Stomach (tissue), 9 donors: ENCODE data around the gene ARHGAP28. TPM values are rescaled to one million over a fixed set of nuclear protein-coding genes. Genes with fewer than 3 reads are reported as not detected.
A peak's percentile ranks its signal among the peaks of the same experiment; 100 is the strongest.

Experiments
- DNase-seq, 2 donors: peaks; one replicate each; pipeline versions ENCODE4 v3.0.0 to v3.0.0-alpha.2; 2013 to 2019
- H3K27ac ChIP-seq, 5 donors: fragments of 200-600 bp in 4 of 5; sonication (generic) in 4 of 5; one replicate each; pipeline ENCODE4 v1.5.1; 2013 to 2019; ENCODE audit warnings: mild to moderate bottlenecking in 1 of 5, moderate library complexity in 1 of 5
- H3K27me3 ChIP-seq, 3 donors: fragments of 200-600 bp; sonication (generic); one replicate each; pipeline ENCODE4 v1.5.1; 2017 to 2019; ENCODE audit warnings: mixed run types in 1 of 3
- H3K36me3 ChIP-seq, 4 donors: fragments of 200-600 bp; sonication (generic); 1 replicate in 3 of 4; 2 replicates in 1 of 4; pipeline ENCODE4 v1.5.1; 2016 to 2019
- H3K4me1 ChIP-seq, 4 donors: fragments of 200-600 bp; sonication (generic); one replicate each; pipeline ENCODE4 v1.5.1; 2016 to 2019
- H3K4me3 ChIP-seq, 4 donors: fragments of 200-600 bp; sonication (generic) in 3 of 4; one replicate each; pipeline ENCODE4 v1.5.1; 2016 to 2019; ENCODE audit warnings: mild to moderate bottlenecking in 1 of 4
- H3K9me3 ChIP-seq, 4 donors: fragments of 200-600 bp; sonication (generic); one replicate each; pipeline ENCODE4 v1.5.1; 2016 to 2019
- CTCF ChIP-seq, 7 experiments: fragments of 450-650 bp in 4 of 7; fragments of 200-600 bp in 3 of 7; sonication (generic) in 3 of 7; IDR thresholded peaks; one replicate each; pipeline ENCODE4 v1.5.1; 2016 to 2019; ENCODE audit warnings: antibody characterized with exemption in 7 of 7, control low read depth in 2 of 7, mild to moderate bottlenecking in 1 of 7
- EP300 ChIP-seq: sonication (generic); formaldehyde crosslinking; IDR thresholded peaks from one replicate; pipeline ENCODE4 v1.6.1; 2017; ENCODE audit warnings: antibody characterized with exemption
- POLR2A ChIP-seq, 4 donors: fragments of 450-650 bp; IDR thresholded peaks; one replicate each; pipeline ENCODE4 v1.6.1; 2016; ENCODE audit warnings: antibody characterized with exemption in 4 of 4, control low read depth in 2 of 4, mild to moderate bottlenecking in 1 of 4, moderate library complexity in 1 of 4
- POLR2AphosphoS5 ChIP-seq, 3 donors: sonication (generic); formaldehyde crosslinking; IDR thresholded peaks; one replicate each; pipeline ENCODE4 v1.6.1; 2016; ENCODE audit warnings: antibody characterized with exemption in 3 of 3
- WGBS, 5 donors: extraction: QIAGEN DNeasy Blood & Tissue Kit in 3 of 5; methylation state at CpG; one replicate each; pipeline versions ENCODE4 v1.1.5 to v1.1.7; 2013 to 2018; 5-methylcytosine and 5-hydroxymethylcytosine counted together
- intact Hi-C: fragments of 100-400 bp; cut with DNase I; formaldehyde crosslinking; loops from one replicate; pipeline ENCODE4 v1.15.1; 2023; ENCODE audit warnings: low total_unique reads
- polyA plus RNA-seq, 3 donors: library from polyadenylated mRNA; stranded (reverse); fragments of 200-250 nt; gene quantifications; one replicate each; pipeline ENCODE4 v1.2.3, GENCODE V29; 2013
- total RNA-seq, 5 donors: library from RNA; depleted of rRNA; stranded (reverse); fragments of >200 nt; gene quantifications; one replicate each; pipeline versions ENCODE4 v1.1.0 to v1.2.3, GENCODE V29; 2014 to 2016
- donor health status: healthy with polysubstance abuse.
- donor health status: Bipolar disorder and iron deficiency.
- donor health status: healthy.

Gene ARHGAP28
- total and polyA plus RNA-seq, 8 donors: 0.73 to 33.8 (median 3.6) TPM

GRCh38 chr18:6744816-6745455 is 15.4 kb downstream of the ARHGAP28 start:
- peaks cover 0 to 1% (median 0%) of the 10 kb centered on the region in 4 donors for H3K9me3 ChIP-seq
- H3K27ac ChIP-seq: no peak overlapping the region
- H3K4me3 ChIP-seq: no peak overlapping the region
- DNase-seq: no peak
- no peaks in the 10 kb centered on the region for H3K36me3 ChIP-seq
- H3K4me1 ChIP-seq: peaks cover 0 to 12% (median 0%) of the 10 kb centered on the region in 4 donors
- intact Hi-C loops: no loop called here
- WGBS, 5 donors: 84 to 92% (median 88%) methylated on average over 1 of the region's 1 CpG
- no peak for TF ChIP-seq CTCF (IDR thresholded peaks at IDR 0.05)
- no peak for TF ChIP-seq EP300
- TF ChIP-seq POLR2A (IDR thresholded peaks at IDR 0.05): no peak
- TF ChIP-seq POLR2AphosphoS5 (IDR thresholded peaks at IDR 0.05): no peak
- H3K27me3 ChIP-seq: no peaks in the 10 kb centered on the region

- intact Hi-C loops: no loop called here
- WGBS, 5 donors: 82 to 86% (median 85%) methylated on average over 5 of the region's 5 CpGs
- H3K27ac ChIP-seq: no peak overlapping the region
- H3K27me3 ChIP-seq: no peaks in the 10 kb centered on the region
- H3K36me3 ChIP-seq: no peaks in the 10 kb centered on the region
- TF ChIP-seq EP300 (no peak), POLR2AphosphoS5 (IDR thresholded peaks at IDR 0.05) (no peak), CTCF (IDR thresholded peaks at IDR 0.05) (no peak)
- no peak overlapping the region for H3K4me3 ChIP-seq
- DNase-seq: no peak
- peaks cover 0 to 8% (median 6%) of the 10 kb centered on the region in 4 donors for H3K9me3 ChIP-seq
- peaks cover 0 to 8% (median 0%) of the 10 kb centered on the region in 4 donors for H3K4me1 ChIP-seq
Observed at GRCh38 chr18:6745504-6746031, 16.1 kb downstream of the ARHGAP28 start.

GRCh38 chr18:6746386-6746960 is 17.0 kb downstream of the ARHGAP28 start:
- Histone ChIP-seq H3K4me1 (peaks cover 0 to under 1% (median 0%) of the 10 kb centered on the region in 4 donors), H3K27ac (no peak overlapping the region), H3K27me3 (no peaks in the 10 kb centered on the region), H3K9me3 (peaks cover 0 to 10% (median 7%) of the 10 kb centered on the region in 4 donors), H3K36me3 (no peaks in the 10 kb centered on the region), H3K4me3 (no peak overlapping the region)
- no peak for TF ChIP-seq POLR2A (IDR thresholded peaks at IDR 0.05)
- TF ChIP-seq POLR2AphosphoS5 (IDR thresholded peaks at IDR 0.05): no peak
- no peak for TF ChIP-seq EP300
- TF ChIP-seq CTCF (IDR thresholded peaks at IDR 0.05): no peak
- 74 to 86% (median 83%) methylated on average over 2 of the region's 2 CpGs for WGBS, 5 donors
- intact Hi-C loops: no loop called here
- no peak for DNase-seq

GRCh38 chr18:6747646-6748045 is 18.1 kb downstream of the ARHGAP28 start:
- H3K4me3 ChIP-seq: no peak overlapping the region
- intact Hi-C loops: no loop called here
- TF ChIP-seq CTCF (IDR thresholded peaks at IDR 0.05) (no peak), POLR2AphosphoS5 (IDR thresholded peaks at IDR 0.05) (peak in 1 of 3 donors; percentile 20), POLR2A (IDR thresholded peaks at IDR 0.05) (no peak), EP300 (no peak)
- no peak for DNase-seq
- WGBS, 5 donors: 58 to 68% (median 61%) methylated on average over 2 of the region's 2 CpGs
- H3K36me3 ChIP-seq: no peaks in the 10 kb centered on the region
- H3K9me3 ChIP-seq: peaks cover 0 to 10% (median 7%) of the 10 kb centered on the region in 4 donors
- peaks cover 0 to 12% (median 0%) of the 10 kb centered on the region in 4 donors for H3K4me1 ChIP-seq
- H3K27ac ChIP-seq: peak overlapping the region in 1 of 5 donors; percentile 40
- no peaks in the 10 kb centered on the region for H3K27me3 ChIP-seq
